Testis (tissue), 2 donors: Measurements from ENCODE around the gene NEK11.

Experiments used
- CTCF ChIP-seq, 3 experiments: fragments of 450-650 bp in 2 of 3; fragments of 200-600 bp in 1 of 3; sonication (generic) in 1 of 3; IDR thresholded peaks; one replicate each; pipeline ENCODE4 v1.5.1; 2016 to 2019; ENCODE audit warnings: antibody characterized with exemption in 3 of 3, mild to moderate bottlenecking in 2 of 3, moderate library complexity in 1 of 3
- POLR2A ChIP-seq: fragments of 450-650 bp; IDR thresholded peaks from one replicate; pipeline ENCODE4 v1.6.1; 2017; ENCODE audit warnings: antibody characterized with exemption, mild to moderate bottlenecking, moderate library complexity

DNA sequence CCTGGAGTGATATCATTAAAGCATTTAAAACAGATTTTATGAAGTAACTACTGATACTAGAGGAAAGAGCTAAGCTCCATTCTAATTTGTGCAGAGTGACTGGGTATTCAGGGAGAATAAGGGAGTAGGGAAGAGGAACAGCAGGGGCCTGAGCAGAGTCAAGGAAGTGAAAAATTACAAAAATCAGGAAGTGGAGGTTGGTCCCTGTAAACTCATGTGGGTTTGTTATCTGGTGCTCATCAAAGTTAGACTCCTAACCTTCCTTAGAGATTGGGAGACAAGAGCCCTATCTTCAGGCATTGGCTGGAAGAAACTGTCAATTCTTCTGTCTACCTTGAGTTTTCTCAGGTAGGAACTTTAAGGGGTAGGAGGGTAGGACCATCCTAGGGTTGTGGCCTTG is 82.5 kb downstream of the NEK11 start:
- TF ChIP-seq POLR2A (no peak), CTCF (IDR thresholded peaks at IDR 0.05) (no peak)
